Esophagus muscularis mucosa (tissue), 3 donors: ENCODE data around the gene LHX3.

Experiments
- EP300 ChIP-seq: sonication (generic); formaldehyde crosslinking; IDR thresholded peaks from one replicate; pipeline ENCODE4 v1.6.1; 2017; ENCODE audit warnings: antibody characterized with exemption
- POLR2AphosphoS5 ChIP-seq, 2 donors: sonication (generic); formaldehyde crosslinking; IDR thresholded peaks; one replicate each; pipeline ENCODE4 v1.6.1; 2017; ENCODE audit warnings: antibody characterized with exemption in 2 of 2

DNA sequence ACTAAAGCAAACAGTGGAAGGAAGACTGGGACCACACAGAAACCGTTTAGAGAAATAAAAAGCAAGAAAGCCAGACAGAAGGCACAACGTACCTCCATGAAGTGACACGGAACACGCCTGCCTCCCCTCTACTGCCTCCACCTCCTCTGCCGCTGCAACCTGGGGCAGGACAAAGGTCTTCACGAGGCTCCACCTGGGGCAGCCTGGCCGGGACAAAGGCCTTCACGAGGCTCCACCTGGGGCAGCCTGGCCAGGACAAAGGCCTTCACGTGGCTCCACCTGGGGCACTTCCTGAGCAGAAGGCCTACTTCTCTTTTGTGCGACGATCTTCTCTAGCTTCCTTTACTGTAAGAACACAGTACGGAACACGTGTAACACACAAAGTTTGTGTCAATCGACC is 28.9 kb upstream of the LHX3 start:
- no peak for TF ChIP-seq POLR2AphosphoS5 (IDR thresholded peaks at IDR 0.05)
- TF ChIP-seq EP300: no peak
